Endothelial cell of umbilical vein (primary cell): ENCODE results near the gene RASGRF1. TPM values are rescaled to one million over a fixed set of nuclear protein-coding genes. Genes with fewer than 3 reads are reported as not detected.

ENCODE experiments used
- BruUV-seq: library from RNA; stranded (reverse); fragments of 400-500 nt; replicated peaks from 2 replicates; lab custom pipeline; 2021; lab: Mats Ljungman, UMichigan
- CTCF ChIA-PET: fragments of 300-600, 350-600 bp; sonication (Branson Sonifier 250); formaldehyde crosslinking; loops from one replicate; lab custom pipeline; 2021; ENCODE audit warnings: antibody characterized with exemption, inconsistent platforms; lab: Charles Lee
- POLR2A ChIA-PET: fragments of 300-600, 350-600 bp; sonication (Branson Sonifier 250); formaldehyde crosslinking; loops from one replicate; lab custom pipeline; 2021; ENCODE audit warnings: antibody characterized with exemption, inconsistent platforms; lab: Charles Lee
- DNase-seq: peaks from one replicate; pipeline ENCODE4 v3.0.0-alpha.2; 2011; ENCODE audit warnings: low read depth, low spot score
- FAIRE-seq: peaks from 2 replicates; lab custom pipeline; 2011; peaks lifted over from hg19 to GRCh38; lab: Jason Lieb, UNC
- H2AFZ ChIP-seq: 2 replicates; pipeline ENCODE4 v1.6.0; 2012; ENCODE audit warnings: low read depth, low read length, control low read depth, inconsistent platforms
- H3K27ac ChIP-seq: 2 replicates; pipeline ENCODE4 v1.5.1; 2011; ENCODE audit warnings: low read depth, mild to moderate bottlenecking, control low read depth, low read length, moderate library complexity; ENCODE audit not compliant: insufficient read depth
- H3K27me3 ChIP-seq, 2 experiments: 2 replicates each; pipeline versions ENCODE4 v1.6.0 to v1.6.1; 2011; ENCODE audit warnings: low read length in 2 of 2, mixed read lengths in 1 of 2; ENCODE audit not compliant: control insufficient read depth in 2 of 2, insufficient read depth in 2 of 2
- H3K36me3 ChIP-seq, 2 experiments: 2 replicates in 1 of 2; 3 replicates in 1 of 2; pipeline ENCODE4 v1.5.1; 2011; ENCODE audit warnings: low read length in 2 of 2, mild to moderate bottlenecking in 1 of 2, moderate library complexity in 1 of 2; ENCODE audit not compliant: control insufficient read depth in 2 of 2, insufficient read depth in 2 of 2; ENCODE audit errors: extremely low read depth in 1 of 2
- H3K4me1 ChIP-seq: 3 replicates; pipeline ENCODE4 v1.5.1; 2011; ENCODE audit warnings: mild to moderate bottlenecking, low read length; ENCODE audit not compliant: control insufficient read depth, insufficient read depth; ENCODE audit errors: extremely low read depth
- H3K4me2 ChIP-seq: 2 replicates; pipeline ENCODE4 v1.6.1; 2011; ENCODE audit warnings: low read length, control low read depth, mixed read lengths; ENCODE audit not compliant: insufficient read depth
- H3K4me3 ChIP-seq, 3 experiments: fragments of 200-600 bp in 1 of 3; sonication (generic), shearing (Covaris generic) in 1 of 3; replicated peaks in 1 of 3; 2 replicates each; pipeline ENCODE4 v1.5.1; 2011 to 2016; ENCODE audit warnings: control low read depth in 3 of 3, low read length in 3 of 3, mild to moderate bottlenecking in 2 of 3, inconsistent platforms in 1 of 3, low read depth in 1 of 3, moderate library complexity in 1 of 3; ENCODE audit not compliant: insufficient read depth in 1 of 3
- H3K79me2 ChIP-seq: 2 replicates; pipeline ENCODE4 v1.6.0; 2012; ENCODE audit warnings: low read length, inconsistent platforms; ENCODE audit not compliant: control insufficient read depth, insufficient read depth
- H3K9ac ChIP-seq: replicated peaks from 2 replicates; pipeline ENCODE3; 2011; ENCODE audit warnings: low read length, control low read depth; ENCODE audit not compliant: insufficient read depth; ENCODE audit errors: extremely low read depth
- H3K9me1 ChIP-seq: replicated peaks from 3 replicates; pipeline ENCODE4 v1.6.0; 2011; ENCODE audit warnings: mild to moderate bottlenecking, low read length; ENCODE audit not compliant: control insufficient read depth, insufficient read depth; ENCODE audit errors: extremely low read depth
- H3K9me3 ChIP-seq: replicated peaks from 2 replicates; pipeline ENCODE4 v1.5.1; 2012; ENCODE audit warnings: low read length, inconsistent platforms; ENCODE audit not compliant: control insufficient read depth, insufficient read depth
- H4K20me1 ChIP-seq: replicated peaks from 2 replicates; pipeline ENCODE3; 2011; ENCODE audit warnings: mild to moderate bottlenecking, low read length; ENCODE audit not compliant: control insufficient read depth, insufficient read depth; ENCODE audit errors: extremely low read depth
- EZH2 ChIP-seq: IDR thresholded peaks from 2 replicates; pipeline ENCODE4 v1.6.1; 2012; ENCODE audit warnings: borderline replicate concordance, low read depth, mild to moderate bottlenecking, moderate library complexity, low read length, inconsistent platforms; ENCODE audit not compliant: severe bottlenecking
- FOS ChIP-seq: IDR thresholded peaks from 2 replicates; pipeline ENCODE4 v1.6.1; 2011; ENCODE audit warnings: mild to moderate bottlenecking, low read length, moderate library complexity, borderline replicate concordance; ENCODE audit not compliant: insufficient read depth
- GATA2 ChIP-seq: IDR thresholded peaks from 2 replicates; pipeline ENCODE4 v1.7.0; 2011; ENCODE audit warnings: low read depth, mild to moderate bottlenecking, moderate library complexity, mixed read lengths, low read length; ENCODE audit not compliant: insufficient read length, insufficient read depth
- JUN ChIP-seq: IDR thresholded peaks from 2 replicates; pipeline ENCODE4 v1.6.1; 2011; ENCODE audit warnings: borderline replicate concordance, low read depth; ENCODE audit not compliant: insufficient read length, insufficient read depth
- MYC ChIP-seq: IDR thresholded peaks from one replicate; pipeline ENCODE4 v1.6.1; 2011; ENCODE audit warnings: mild to moderate bottlenecking, low read depth, low read length
- POLR2A ChIP-seq: IDR thresholded peaks from 2 replicates; pipeline ENCODE4 v1.6.1; 2012; ENCODE audit warnings: low read depth, mild to moderate bottlenecking, control low read depth, low read length
- POLR2AphosphoS5 ChIP-seq: IDR thresholded peaks from 2 replicates; pipeline ENCODE4 v1.6.1; 2012; ENCODE audit warnings: low read depth, mild to moderate bottlenecking, control low read depth, low read length, moderate library complexity; ENCODE audit not compliant: insufficient read depth
- dilution Hi-C: fragments of 300-500 bp; cut with MboI; formaldehyde crosslinking; loops from one replicate; pipeline ENCODE4 v1.15.0; 2019; ENCODE audit warnings: low sequenced_read_pairs; ENCODE audit not compliant: extremely low pct_ligation_motif_present
- intact Hi-C: fragments of 100-400 bp; cut with micrococcal nuclease; formaldehyde crosslinking; loops from one replicate; pipeline ENCODE4 v1.10.0; 2022
- polyA plus RNA-seq, 4 experiments: library from polyadenylated mRNA; depleted of rRNA in 3 of 4; stranded (reverse) in 3 of 4; unstranded in 1 of 4; fragments of >200 nt; gene quantifications; 2 replicates each; pipeline versions ENCODE4 v1.2.1 to v1.2.3, GENCODE V29; 2011 to 2012; ENCODE audit warnings: missing spikeins in 1 of 4
- total RNA-seq: library from RNA; stranded (reverse); gene quantifications from 2 replicates; pipeline ENCODE4 v1.2.3, GENCODE V29; 2021
- TF ChIP-seq, protein P1 (sequence below): IDR thresholded peaks from 2 replicates; pipeline ENCODE4 v1.6.1; 2011; ENCODE audit not compliant: insufficient read depth, insufficient read length
- TF ChIP-seq, protein P2 (sequence below), 2 donors: IDR thresholded peaks; 1 replicate in 1 of 2; 2 replicates in 1 of 2; pipeline ENCODE4 v1.5.1; 2011; ENCODE audit warnings: low read length in 2 of 2, mild to moderate bottlenecking in 2 of 2, moderate library complexity in 2 of 2, control low read depth in 1 of 2, inconsistent platforms in 1 of 2, low read depth in 1 of 2; ENCODE audit not compliant: insufficient read depth in 1 of 2; ENCODE audit errors: extremely low read depth in 1 of 2

RASGRF1 gene
- total and polyA plus RNA-seq, 2 donors (not counting 3 experiments of a cell fraction or from before 2014, with no cell fraction given): 0.04 TPM; not detected in 1

DNA sequence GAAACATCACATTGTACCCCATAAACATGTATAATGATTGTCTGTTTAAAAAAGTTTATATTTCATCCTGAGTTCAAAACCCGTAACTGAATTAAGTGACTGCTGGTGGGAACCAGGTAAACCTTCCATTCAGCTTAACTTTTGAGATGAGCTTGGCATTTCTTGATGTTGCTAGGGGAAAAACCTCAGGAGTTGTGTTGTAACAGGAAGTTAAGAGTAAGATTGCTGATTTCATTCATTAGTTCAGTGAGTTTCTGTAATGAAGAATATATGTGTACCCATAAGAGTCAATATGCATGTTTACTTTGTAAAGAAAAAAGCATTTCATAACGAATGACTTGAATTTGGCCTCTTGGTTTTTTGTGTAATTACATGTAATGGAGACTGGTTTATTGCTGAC is 178.3 kb downstream of the RASGRF1 start:
- no peak for TF ChIP-seq POLR2AphosphoS5
- TF ChIP-seq, protein P1, sequence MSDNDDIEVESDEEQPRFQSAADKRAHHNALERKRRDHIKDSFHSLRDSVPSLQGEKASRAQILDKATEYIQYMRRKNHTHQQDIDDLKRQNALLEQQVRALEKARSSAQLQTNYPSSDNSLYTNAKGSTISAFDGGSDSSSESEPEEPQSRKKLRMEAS: no peak
- TF ChIP-seq, protein P2, sequence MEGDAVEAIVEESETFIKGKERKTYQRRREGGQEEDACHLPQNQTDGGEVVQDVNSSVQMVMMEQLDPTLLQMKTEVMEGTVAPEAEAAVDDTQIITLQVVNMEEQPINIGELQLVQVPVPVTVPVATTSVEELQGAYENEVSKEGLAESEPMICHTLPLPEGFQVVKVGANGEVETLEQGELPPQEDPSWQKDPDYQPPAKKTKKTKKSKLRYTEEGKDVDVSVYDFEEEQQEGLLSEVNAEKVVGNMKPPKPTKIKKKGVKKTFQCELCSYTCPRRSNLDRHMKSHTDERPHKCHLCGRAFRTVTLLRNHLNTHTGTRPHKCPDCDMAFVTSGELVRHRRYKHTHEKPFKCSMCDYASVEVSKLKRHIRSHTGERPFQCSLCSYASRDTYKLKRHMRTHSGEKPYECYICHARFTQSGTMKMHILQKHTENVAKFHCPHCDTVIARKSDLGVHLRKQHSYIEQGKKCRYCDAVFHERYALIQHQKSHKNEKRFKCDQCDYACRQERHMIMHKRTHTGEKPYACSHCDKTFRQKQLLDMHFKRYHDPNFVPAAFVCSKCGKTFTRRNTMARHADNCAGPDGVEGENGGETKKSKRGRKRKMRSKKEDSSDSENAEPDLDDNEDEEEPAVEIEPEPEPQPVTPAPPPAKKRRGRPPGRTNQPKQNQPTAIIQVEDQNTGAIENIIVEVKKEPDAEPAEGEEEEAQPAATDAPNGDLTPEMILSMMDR (IDR thresholded peaks at IDR 0.05; ENCODE audit: extremely low read depth in 1 of 2, insufficient read depth in 1 of 2, low read depth in 1 of 2, low read length in 2 of 2): no peak
- no peak for TF ChIP-seq MYC
- no peak for TF ChIP-seq FOS
- TF ChIP-seq JUN: no peak
- TF ChIP-seq EZH2: no peak
- no peak for TF ChIP-seq GATA2
- TF ChIP-seq POLR2A: no peak
- no peak overlapping the region for H3K9ac ChIP-seq
- no peak overlapping the region for H3K27ac ChIP-seq
- FAIRE-seq: no peak
- no peaks in the 10 kb centered on the region for H3K27me3 ChIP-seq
- no peaks in the 10 kb centered on the region for H3K9me1 ChIP-seq
- no peak overlapping the region for H2AFZ ChIP-seq
- no peak overlapping the region for H3K4me3 ChIP-seq
- peaks cover 24 to 51% of the 10 kb centered on the region in 2 experiments for H3K36me3 ChIP-seq
- no peak overlapping the region for H3K4me2 ChIP-seq
- H3K79me2 ChIP-seq: peaks cover 10% of the 10 kb centered on the region
- intact Hi-C loops (no loop called here), dilution Hi-C loops (no loop called here)
- no peaks in the 10 kb centered on the region for H4K20me1 ChIP-seq
- ChIA-PET POLR2A (no interaction called here), CTCF (interaction anchor here (1.0 to 7.4 kb wide), 3 partner anchors 67 to 272 kb away, joined by 4 to 86 read pairs (median 5); no protein-coding TSS in a partner anchor)
- H3K4me1 ChIP-seq: no peaks in the 10 kb centered on the region
- no TSS peak for BruUV-seq
- H3K9me3 ChIP-seq: no peaks in the 10 kb centered on the region
- no peak for DNase-seq
